ENCODE results near the gene PADI1.
A peak's percentile ranks its signal among the peaks of the same experiment; 100 is the strongest.
"Not testable (repeated sequence)": the region's sequence is repeated elsewhere in the genome, so short reads cannot be mapped to it uniquely, and the experiment has no call there.

Gene PADI1

GRCh38 chr1:17218939-17219338, 14.0 kb downstream of the PADI1 start:
- no peak for DNase-seq

GRCh38 chr1:17220287-17220686, 15.4 kb downstream of the PADI1 start:
- no peak for DNase-seq

- no peak for DNase-seq
These were observed 17.6 kb downstream of the PADI1 start for GRCh38 chr1:17222557-17222956.

GRCh38 chr1:17224434-17224833, 19.5 kb downstream of the PADI1 start:
- DNase-seq = no peak

GRCh38 chr1:17225140-17225539, 20.2 kb downstream of the PADI1 start:
- no peak for DNase-seq

- no peak for DNase-seq
These were observed 22.5 kb downstream of the PADI1 start for GRCh38 chr1:17227358-17227915.

- DNase-seq = no peak
These were observed 23.7 kb downstream of the PADI1 start for GRCh38 chr1:17228619-17229018.

GRCh38 chr1:17229379-17229778, 24.5 kb downstream of the PADI1 start:
- no peak for DNase-seq

GRCh38 chr1:17230106-17230505, 25.2 kb downstream of the PADI1 start:
- DNase-seq = no peak

- no peak for DNase-seq
These were observed 25.9 kb downstream of the PADI1 start for GRCh38 chr1:17230671-17231310.

GRCh38 chr1:17232759-17233661, 28.1 kb downstream of the PADI1 start:
- DNase-seq = no peak

- DNase-seq = no peak
These were observed 28.9 kb downstream of the PADI1 start for GRCh38 chr1:17233675-17234320.

GRCh38 chr1:17234405-17234804, 29.5 kb downstream of the PADI1 start:
- no peak for DNase-seq

- DNase-seq = no peak
These were observed 30.4 kb downstream of the PADI1 start for GRCh38 chr1:17235135-17235885.

GRCh38 chr1:17236779-17237560, 32.0 kb downstream of the PADI1 start:
- peak; percentile 85 for DNase-seq

GRCh38 chr1:17237561-17237903, 32.6 kb downstream of the PADI1 start:
- no peak for DNase-seq

- peak; percentile 83 for DNase-seq
These were observed 34.5 kb downstream of the PADI1 start for GRCh38 chr1:17239420-17239819.

- peak; percentile 45 for DNase-seq
These were observed 36.3 kb downstream of the PADI1 start for GRCh38 chr1:17241011-17241779.

- DNase-seq = not testable (repeated sequence)
These were observed 36.8 kb downstream of the PADI1 start for GRCh38 chr1:17241780-17242074.

GRCh38 chr1:17243274-17243673, 38.3 kb downstream of the PADI1 start:
- no peak for DNase-seq
